SJSA1 (cell line): Measurements from ENCODE around the gene ZNF33B. TPM values are rescaled to one million over a fixed set of nuclear protein-coding genes. Genes with fewer than 3 reads are reported as not detected.
"Not testable (repeated sequence)": the region's sequence is repeated elsewhere in the genome, so short reads cannot be mapped to it uniquely, and the experiment has no call there.

Experiments
- DNase-seq, 2 experiments: peaks; one replicate each; pipeline ENCODE4 v3.0.0-alpha.2; 2015 to 2020; ENCODE audit warnings: low spot score in 2 of 2, low read depth in 1 of 2
- H3K27ac ChIP-seq: fragments of 250-450 bp; sonication (Bioruptor Pico); 2 replicates; pipeline ENCODE4 v1.5.1; 2020; ENCODE audit warnings: mild to moderate bottlenecking, moderate library complexity
- H3K27me3 ChIP-seq: fragments of 250-450 bp; sonication (Bioruptor Pico); replicated peaks from 2 replicates; pipeline ENCODE4 v1.5.1; 2020; ENCODE audit warnings: mild to moderate bottlenecking, moderate library complexity
- H3K36me3 ChIP-seq: fragments of 250-450 bp; sonication (Bioruptor Pico); 2 replicates; pipeline ENCODE4 v1.5.1; 2020; ENCODE audit warnings: mild to moderate bottlenecking
- H3K4me1 ChIP-seq: fragments of 250-450 bp; sonication (Bioruptor Pico); replicated peaks from 2 replicates; pipeline ENCODE4 v1.6.1; 2021; ENCODE audit warnings: mild to moderate bottlenecking
- H3K4me3 ChIP-seq: fragments of 250-450 bp; sonication (Bioruptor Pico); 2 replicates; pipeline ENCODE4 v1.5.1; 2020; ENCODE audit warnings: mild to moderate bottlenecking
- H3K9me3 ChIP-seq: fragments of 250-450 bp; sonication (Bioruptor Pico); replicated peaks from 2 replicates; pipeline ENCODE4 v1.5.1; 2020; ENCODE audit warnings: mild to moderate bottlenecking
- total RNA-seq: library from RNA; depleted of rRNA; stranded (reverse); fragments of >200 nt; shearing (Covaris generic); gene quantifications from 2 replicates; pipeline ENCODE4 v1.2.3, GENCODE V29; 2014

Gene ZNF33B
- total RNA-seq, 1 experiment from 2014 or later = 6.8 TPM

- no peaks in the 10 kb centered on the region for H3K27me3 ChIP-seq
- H3K4me3 ChIP-seq = no peak overlapping the region
- no peaks in the 10 kb centered on the region for H3K4me1 ChIP-seq
- H3K9me3 ChIP-seq = no peaks in the 10 kb centered on the region
- H3K36me3 ChIP-seq = no peaks in the 10 kb centered on the region
- H3K27ac ChIP-seq = no peak overlapping the region
- no peak for DNase-seq
Observed at GRCh38 chr10:42583828-42584227, 54.5 kb downstream of the ZNF33B start.

GRCh38 chr10:42578019-42578418 lies 60.4 kb downstream of the ZNF33B start:
- Histone ChIP-seq H3K27me3 (no peaks in the 10 kb centered on the region), H3K27ac (no peak overlapping the region), H3K4me1 (no peaks in the 10 kb centered on the region), H3K36me3 (no peaks in the 10 kb centered on the region), H3K9me3 (no peaks in the 10 kb centered on the region), H3K4me3 (no peak overlapping the region)
- DNase-seq = no peak

- no peak overlapping the region for H3K27ac ChIP-seq
- no peaks in the 10 kb centered on the region for H3K4me1 ChIP-seq
- no peaks in the 10 kb centered on the region for H3K27me3 ChIP-seq
- H3K9me3 ChIP-seq = no peaks in the 10 kb centered on the region
- no peaks in the 10 kb centered on the region for H3K36me3 ChIP-seq
- no peak overlapping the region for H3K4me3 ChIP-seq
- no peak for DNase-seq
Observed at GRCh38 chr10:42576338-42576737, 62.0 kb downstream of the ZNF33B start.

- Histone ChIP-seq H3K4me3 (no peak overlapping the region), H3K27ac (no peak overlapping the region), H3K27me3 (no peaks in the 10 kb centered on the region), H3K9me3 (no peaks in the 10 kb centered on the region), H3K36me3 (no peaks in the 10 kb centered on the region), H3K4me1 (no peaks in the 10 kb centered on the region)
- DNase-seq = no peak
Observed at GRCh38 chr10:42574336-42574735, 64.0 kb downstream of the ZNF33B start.

GRCh38 chr10:42556931-42557330 lies 81.4 kb downstream of the ZNF33B start:
- no peak for DNase-seq
- no peaks in the 10 kb centered on the region for H3K36me3 ChIP-seq
- peaks cover 5% of the 10 kb centered on the region for H3K4me1 ChIP-seq
- H3K27ac ChIP-seq = no peak overlapping the region
- no peaks in the 10 kb centered on the region; the same call in 1 of the 2 replicates for H3K9me3 ChIP-seq
- no peaks in the 10 kb centered on the region for H3K27me3 ChIP-seq
- no peak overlapping the region for H3K4me3 ChIP-seq

GRCh38 chr10:42553576-42553975 lies 84.8 kb downstream of the ZNF33B start:
- H3K27me3 ChIP-seq, H3K4me1 ChIP-seq, DNase-seq, H3K36me3 ChIP-seq, H3K27ac ChIP-seq, H3K4me3 ChIP-seq, H3K9me3 ChIP-seq: not testable (repeated sequence)

DNA sequence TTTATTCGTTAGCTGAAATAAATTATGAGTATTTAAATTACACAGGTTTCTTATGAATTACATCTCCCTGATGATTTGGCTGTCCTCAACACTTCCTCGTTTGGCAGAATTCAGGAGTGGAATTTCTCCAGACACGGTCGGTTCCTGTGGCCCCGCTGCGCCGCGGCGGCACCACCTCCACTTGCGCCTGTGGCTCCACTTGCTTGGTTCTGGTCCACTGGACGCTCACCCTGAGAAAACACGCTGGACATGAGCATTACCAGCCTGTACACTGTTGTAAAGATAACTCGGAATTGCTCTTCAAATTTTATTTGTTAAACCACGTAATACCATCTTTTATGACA lies 85.3 kb downstream of the ZNF33B start:
- Histone ChIP-seq H3K27ac (no peak overlapping the region), H3K4me1 (peaks cover 10% of the 10 kb centered on the region), H3K4me3 (peak overlapping the region; percentile 64), H3K27me3 (no peaks in the 10 kb centered on the region), H3K36me3 (no peaks in the 10 kb centered on the region), H3K9me3 (no peaks in the 10 kb centered on the region; the same call in 1 of the 2 replicates)
- DNase-seq = no peak

DNA sequence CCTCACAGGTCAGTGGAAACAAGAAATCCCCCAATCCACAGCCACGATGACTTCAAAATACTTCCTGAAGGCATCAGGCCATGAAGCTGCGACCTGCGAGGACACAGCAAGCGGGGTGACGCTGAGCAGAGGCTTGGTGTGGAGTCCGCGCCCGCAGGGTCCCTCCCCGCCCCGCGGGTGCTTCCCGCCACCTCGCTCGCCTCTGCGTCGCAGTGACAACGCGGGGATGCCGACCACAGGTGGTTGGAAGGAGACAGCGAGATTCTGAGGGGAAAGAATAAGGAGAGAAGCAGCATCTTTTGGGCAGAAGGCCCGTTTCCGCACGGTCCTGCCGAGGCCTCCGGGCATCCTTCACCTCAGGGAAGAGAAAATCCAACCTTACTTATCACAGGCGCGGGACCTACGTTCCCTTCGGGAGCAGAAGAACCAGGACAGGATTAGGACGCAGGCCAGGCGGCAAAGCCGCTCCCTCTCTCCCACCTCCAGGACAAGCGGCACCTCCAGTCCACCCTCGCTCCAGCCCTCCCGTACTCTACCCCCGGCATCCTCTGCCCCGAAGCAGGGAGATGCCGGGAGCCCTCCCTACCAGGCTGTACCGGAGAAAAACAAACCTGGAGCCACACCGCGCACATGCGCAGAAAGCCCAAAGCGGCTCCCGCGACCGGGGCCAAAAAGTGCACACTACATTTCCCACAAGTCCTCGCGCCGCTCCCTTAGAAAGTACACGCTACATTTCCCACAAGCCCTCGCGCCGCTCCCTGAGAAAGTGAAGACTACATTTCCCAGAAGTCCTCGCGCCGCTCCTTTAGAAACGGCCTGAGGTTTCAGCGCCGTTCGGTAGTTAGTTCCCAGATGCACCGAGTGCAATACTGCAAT lies 85.9 kb downstream of the ZNF33B start:
- H3K9me3 ChIP-seq = no peaks in the 10 kb centered on the region; the same call in 1 of the 2 replicates

DNA sequence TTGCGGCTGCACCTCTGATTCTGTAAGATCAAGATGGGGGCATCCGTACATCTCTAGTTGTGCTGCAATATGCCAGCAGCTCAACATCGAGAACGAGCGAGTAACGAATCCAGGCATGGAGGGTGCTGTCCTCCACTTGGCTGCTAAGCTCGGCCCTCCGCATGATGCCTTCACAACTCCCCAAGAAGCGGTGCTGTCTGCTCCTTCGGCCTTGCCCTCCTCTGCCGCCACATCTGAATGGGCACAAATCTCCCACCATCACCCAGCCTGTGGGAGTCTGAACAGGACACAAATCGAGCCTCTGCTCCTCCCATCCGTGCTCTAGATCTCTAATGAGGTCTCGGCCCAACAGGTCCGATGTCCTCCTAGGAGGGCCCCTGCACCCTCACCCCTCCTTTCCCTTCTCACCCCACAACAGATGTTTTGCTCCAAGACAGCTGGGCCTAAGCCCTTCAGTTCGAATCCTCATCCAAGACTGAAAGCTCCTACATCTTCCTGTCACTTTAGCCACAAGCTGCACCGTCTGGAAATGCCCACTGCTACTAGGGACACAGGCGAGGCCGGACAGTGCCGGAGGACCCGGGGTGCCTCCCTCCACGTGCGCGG lies 86.7 kb downstream of the ZNF33B start:
- H3K4me1 ChIP-seq = peaks cover 10% of the 10 kb centered on the region
- no peaks in the 10 kb centered on the region; the same call in 1 of the 2 replicates for H3K9me3 ChIP-seq
- peak overlapping the region; percentile 64 for H3K4me3 ChIP-seq
- peak in 1 of 2 experiments; percentile 2 for DNase-seq
- H3K27ac ChIP-seq = no peak overlapping the region
- no peaks in the 10 kb centered on the region for H3K27me3 ChIP-seq
- H3K36me3 ChIP-seq = no peaks in the 10 kb centered on the region

More for the DNA sequence above, 85.9 kb downstream of the ZNF33B start:
- peak overlapping the region; percentile 64 for H3K4me3 ChIP-seq
- H3K27ac ChIP-seq = no peak overlapping the region
- H3K36me3 ChIP-seq = no peaks in the 10 kb centered on the region
- DNase-seq = peak; percentile 92 to 95
- H3K27me3 ChIP-seq = no peaks in the 10 kb centered on the region
- H3K4me1 ChIP-seq = peaks cover 10% of the 10 kb centered on the region

- Histone ChIP-seq H3K36me3 (no peaks in the 10 kb centered on the region), H3K9me3 (no peaks in the 10 kb centered on the region; the same call in 1 of the 2 replicates), H3K27me3 (no peaks in the 10 kb centered on the region), H3K27ac (no peak overlapping the region), H3K4me3 (no peak overlapping the region), H3K4me1 (peaks cover 10% of the 10 kb centered on the region)
- no peak for DNase-seq
Observed at GRCh38 chr10:42549851-42550250, 88.5 kb downstream of the ZNF33B start.

GRCh38 chr10:42548254-42548653 lies 90.1 kb downstream of the ZNF33B start:
- Histone ChIP-seq H3K4me1 (peaks cover 10% of the 10 kb centered on the region), H3K36me3 (no peaks in the 10 kb centered on the region), H3K9me3 (no peaks in the 10 kb centered on the region), H3K27ac (no peak overlapping the region), H3K27me3 (no peaks in the 10 kb centered on the region), H3K4me3 (no peak overlapping the region)
- DNase-seq = no peak

DNA sequence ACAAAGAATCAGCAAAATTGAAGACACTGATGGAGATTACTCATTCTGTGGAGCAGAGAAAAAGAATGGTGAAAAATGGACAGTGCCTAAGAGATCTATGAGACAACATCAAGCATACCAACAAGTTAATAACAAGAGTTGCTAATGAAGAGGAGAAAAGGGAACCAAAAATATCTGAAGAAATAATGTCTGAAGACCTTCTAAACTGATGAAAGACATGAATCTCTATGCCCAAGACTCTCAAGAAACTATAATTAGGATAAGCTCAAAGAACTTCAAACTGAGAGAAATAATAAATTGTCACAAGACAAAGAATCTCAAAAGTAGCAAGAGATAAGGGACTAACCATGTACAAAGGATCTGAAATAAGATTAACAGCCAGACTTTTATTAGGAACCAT lies 93.4 kb downstream of the ZNF33B start:
- no peak for DNase-seq
- H3K36me3 ChIP-seq = no peaks in the 10 kb centered on the region
- no peaks in the 10 kb centered on the region for H3K4me1 ChIP-seq
- no peaks in the 10 kb centered on the region for H3K9me3 ChIP-seq
- no peak overlapping the region for H3K27ac ChIP-seq
- H3K4me3 ChIP-seq = no peak overlapping the region
- H3K27me3 ChIP-seq = no peaks in the 10 kb centered on the region

GRCh38 chr10:42543840-42544372 lies 94.5 kb downstream of the ZNF33B start:
- Histone ChIP-seq H3K27me3 (no peaks in the 10 kb centered on the region), H3K27ac (no peak overlapping the region), H3K9me3 (no peaks in the 10 kb centered on the region), H3K4me1 (no peaks in the 10 kb centered on the region), H3K36me3 (no peaks in the 10 kb centered on the region), H3K4me3 (no peak overlapping the region)
- DNase-seq = no peak
